Endothelial cell of hepatic sinusoid (primary cell): Measurements from ENCODE around the gene GUCY1A2.
"Not testable (repeated sequence)": the region's sequence is repeated elsewhere in the genome, so short reads cannot be mapped to it uniquely, and the experiment has no call there.

ENCODE experiments used
- in situ Hi-C: cut with HindIII; loops from 2 replicates; pipeline ENCODE4 v1.10.0; 2017; ENCODE audit warnings: low sequenced_read_pairs

The GUCY1A2 gene

GRCh38 chr11:106848526-106848925 is 169.8 kb downstream of the GUCY1A2 start:
- in situ Hi-C loops, result no loop called here

- in situ Hi-C loops, result no loop called here
Measured at GRCh38 chr11:106842134-106842533, 176.1 kb downstream of the GUCY1A2 start.

GRCh38 chr11:106840947-106841346 is 177.3 kb downstream of the GUCY1A2 start:
- in situ Hi-C loops, result no loop called here

DNA sequence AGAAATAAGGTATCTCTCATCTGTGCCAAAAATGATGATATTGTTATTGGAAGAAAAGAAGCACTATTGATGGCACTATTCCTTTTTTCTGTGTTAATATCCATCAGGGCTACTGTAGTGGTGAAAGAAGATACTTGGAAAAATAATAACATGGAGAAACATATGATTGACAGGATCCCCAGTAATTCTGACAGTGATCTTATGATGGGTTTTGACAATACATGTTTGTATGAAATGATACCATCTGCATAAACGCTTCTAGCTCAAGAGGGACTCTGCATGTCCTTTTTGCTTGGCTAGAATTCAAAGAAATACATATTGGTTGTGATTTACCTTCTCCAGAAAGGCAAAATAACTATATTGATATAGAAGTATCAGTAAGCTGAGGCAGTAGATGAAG is 178.1 kb downstream of the GUCY1A2 start:
- in situ Hi-C loops, result no loop called here

DNA sequence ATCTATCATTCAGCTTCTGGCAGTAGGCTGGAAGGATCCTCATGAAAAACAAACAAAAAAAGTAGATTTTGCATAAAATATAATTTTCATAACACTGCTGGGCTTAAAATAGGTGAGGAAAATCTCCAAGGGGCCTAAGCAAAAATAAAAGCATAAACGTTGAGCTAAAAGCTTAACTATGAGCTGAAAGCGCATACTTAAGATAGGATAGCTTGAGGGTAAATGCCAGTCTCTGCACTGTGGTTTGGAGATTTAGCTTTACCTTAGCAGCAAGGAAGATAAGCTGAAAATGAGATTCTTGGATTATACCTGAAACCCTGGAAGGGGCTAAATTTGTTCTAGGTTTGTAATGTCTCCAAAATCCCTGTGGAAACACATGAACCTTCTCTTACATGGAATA is 183.7 kb downstream of the GUCY1A2 start:
- in situ Hi-C loops, result no loop called here

GRCh38 chr11:106828976-106829375 is 189.3 kb downstream of the GUCY1A2 start:
- in situ Hi-C loops, result no loop called here

DNA sequence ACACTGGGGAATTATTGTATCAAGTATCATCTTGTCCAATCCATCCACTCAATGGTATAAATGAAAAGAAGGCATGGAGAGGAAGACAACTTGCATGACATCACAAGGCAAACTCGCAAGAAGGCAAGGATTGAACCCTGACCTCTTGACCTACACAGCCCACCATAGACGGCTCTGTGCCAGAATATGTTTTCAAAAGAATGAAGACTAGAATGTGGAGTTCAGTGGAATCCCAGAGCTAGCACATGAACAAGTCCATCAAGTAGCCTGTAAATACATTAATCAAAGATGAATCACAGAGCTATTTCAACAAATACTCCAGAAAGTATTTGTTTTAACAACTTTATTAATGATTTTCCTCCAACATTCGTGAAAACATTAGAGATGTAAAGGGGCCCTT is 189.7 kb downstream of the GUCY1A2 start:
- in situ Hi-C loops, result no loop called here

GRCh38 chr11:106827687-106828086 is 190.6 kb downstream of the GUCY1A2 start:
- in situ Hi-C loops, result no loop called here

DNA sequence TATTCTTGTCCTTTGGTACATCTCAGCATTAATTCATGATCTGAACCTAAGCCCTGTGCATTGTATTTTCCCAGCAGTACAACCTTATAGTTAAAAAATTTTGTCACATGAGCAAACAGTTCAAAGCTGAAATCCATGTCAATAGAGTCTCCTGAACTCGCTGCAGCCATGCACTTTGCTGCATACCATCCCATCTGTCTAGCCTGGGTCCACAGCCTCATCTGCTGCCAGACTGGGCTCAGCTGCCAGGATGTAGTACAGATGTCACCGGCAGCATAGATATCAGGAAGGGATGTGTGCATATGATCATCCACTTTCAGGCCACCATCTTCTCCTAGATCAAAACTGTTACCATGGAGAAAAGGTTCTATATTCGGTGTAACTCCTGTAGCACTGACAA is 191.7 kb downstream of the GUCY1A2 start:
- in situ Hi-C loops, result not testable (repeated sequence)

DNA sequence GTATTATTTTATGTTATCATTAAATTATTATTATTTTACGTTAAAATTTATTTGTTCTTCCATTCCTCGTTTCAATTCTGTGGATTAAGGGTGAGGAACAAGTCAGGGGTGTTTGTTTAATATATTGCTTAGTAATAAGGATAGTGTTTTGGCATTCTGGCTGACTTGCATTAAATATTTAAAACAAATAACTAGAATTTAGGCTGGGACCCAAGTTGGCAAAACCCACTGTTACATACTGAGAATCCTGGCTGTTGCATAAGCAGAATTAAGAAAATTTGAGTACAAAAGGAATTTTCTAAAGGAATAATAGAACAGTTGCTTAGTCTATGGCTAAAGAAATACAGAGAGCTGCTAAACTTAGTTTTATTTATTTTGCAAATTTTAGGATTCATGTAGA is 196.4 kb downstream of the GUCY1A2 start:
- in situ Hi-C loops, result no loop called here

- in situ Hi-C loops, result no loop called here
Measured at GRCh38 chr11:106821291-106821690, 197.0 kb downstream of the GUCY1A2 start.

- in situ Hi-C loops, result no loop called here
Measured at GRCh38 chr11:106818443-106818842, 199.8 kb downstream of the GUCY1A2 start.

DNA sequence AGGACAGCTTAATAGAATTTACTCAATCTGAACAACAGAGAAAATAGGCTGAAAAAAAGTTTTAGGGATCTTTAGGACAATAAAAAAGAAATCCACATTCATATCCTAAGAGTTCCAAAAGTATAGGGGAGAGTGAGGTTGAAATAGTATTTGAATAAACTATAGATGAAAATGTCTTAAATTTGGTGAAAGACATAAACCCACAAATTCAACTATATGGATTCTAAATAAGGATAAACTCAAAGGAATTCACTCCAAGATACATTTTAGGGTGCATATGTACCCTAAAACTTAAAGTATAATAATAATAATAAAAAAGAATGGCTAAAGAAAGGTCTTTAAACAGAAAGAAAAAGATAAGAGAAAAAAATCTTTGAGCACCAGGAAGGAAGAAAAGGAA is 203.1 kb downstream of the GUCY1A2 start:
- in situ Hi-C loops, result no loop called here

GRCh38 chr11:106813806-106814205 is 204.5 kb downstream of the GUCY1A2 start:
- in situ Hi-C loops, result no loop called here

GRCh38 chr11:106794058-106794457 is 224.2 kb downstream of the GUCY1A2 start:
- in situ Hi-C loops, result no loop called here

DNA sequence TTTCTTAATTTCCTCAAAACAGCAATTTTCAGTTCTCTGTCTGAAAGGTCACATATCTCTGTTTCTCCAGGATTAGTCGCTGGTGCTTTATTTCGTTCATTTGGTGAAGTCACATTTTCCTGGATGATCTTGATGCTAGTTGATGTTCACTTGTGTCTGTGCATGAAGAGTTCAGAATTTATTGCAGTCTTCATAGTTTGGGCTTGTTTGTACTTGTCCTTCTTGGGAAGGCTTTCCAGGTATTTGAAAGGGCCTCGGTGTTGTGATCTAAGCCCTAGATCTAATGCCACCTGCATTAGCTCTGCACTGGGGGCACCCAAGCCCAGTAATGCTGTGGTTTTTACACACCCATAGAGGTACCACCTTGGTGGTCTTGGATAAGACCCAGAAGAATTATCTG is 228.9 kb downstream of the GUCY1A2 start:
- in situ Hi-C loops, result no loop called here

DNA sequence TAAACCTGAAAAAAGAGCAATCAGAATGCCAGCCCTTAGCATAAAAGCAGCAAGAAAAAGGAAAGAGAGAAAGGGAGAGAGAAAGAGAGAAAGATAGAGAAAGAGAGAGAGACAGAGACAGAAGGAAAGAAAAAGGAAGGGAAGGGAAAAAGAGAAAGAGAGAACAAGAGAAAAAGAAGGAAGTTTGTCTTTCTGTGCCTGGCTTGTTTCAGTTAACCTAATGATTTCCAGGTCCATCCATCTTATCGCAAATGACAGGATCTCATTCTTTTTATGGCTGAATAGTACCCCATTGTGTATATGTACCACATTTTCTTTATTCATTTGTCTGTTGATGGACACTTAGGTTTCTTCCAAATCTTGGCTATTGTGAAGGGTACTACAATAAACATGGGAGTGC is 230.8 kb downstream of the GUCY1A2 start:
- in situ Hi-C loops, result no loop called here

- in situ Hi-C loops, result no loop called here
Measured at GRCh38 chr11:106785913-106786650, 232.2 kb downstream of the GUCY1A2 start.

- in situ Hi-C loops, result not testable (repeated sequence)
Measured at GRCh38 chr11:106777302-106777701, 241.0 kb downstream of the GUCY1A2 start.

DNA sequence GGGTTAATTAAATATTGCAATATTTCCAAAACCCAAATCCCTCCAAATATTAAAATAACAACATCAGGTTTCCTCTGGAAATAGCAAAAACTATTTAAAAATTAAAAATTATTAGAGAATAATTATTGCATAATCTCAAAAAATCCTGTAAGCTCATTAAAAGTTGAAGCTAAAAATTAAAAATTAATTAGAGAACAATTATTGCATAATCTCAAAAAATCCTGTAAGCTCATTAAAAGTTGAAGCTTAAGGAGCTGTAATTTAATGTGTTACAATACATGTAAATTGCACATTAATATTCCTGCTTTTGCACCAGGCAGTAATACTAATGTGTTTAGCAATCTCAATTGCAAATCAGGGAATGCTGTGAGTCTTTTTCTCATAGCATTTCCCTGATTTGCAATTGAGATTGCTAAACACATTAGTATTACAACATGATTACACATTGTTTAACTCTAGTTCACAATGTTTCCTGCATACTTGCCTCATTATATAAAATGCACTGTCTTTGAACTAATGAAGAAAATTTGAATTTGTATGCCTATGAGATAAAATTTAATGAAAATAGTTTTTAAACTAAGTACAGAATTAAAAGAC is 247.7 kb downstream of the GUCY1A2 start:
- in situ Hi-C loops, result no loop called here

- in situ Hi-C loops, result no loop called here
Measured at GRCh38 chr11:106765469-106766258, 252.6 kb downstream of the GUCY1A2 start.

GRCh38 chr11:106763501-106763900 is 254.8 kb downstream of the GUCY1A2 start:
- in situ Hi-C loops, result no loop called here
